Fibroblast of the aortic adventitia (primary cell): Measurements from ENCODE around the gene CIPC. TPM values are rescaled to one million over a fixed set of nuclear protein-coding genes. Genes with fewer than 3 reads are reported as not detected.

Experiments
- DNase-seq: peaks from one replicate; pipeline ENCODE4 v3.0.0-alpha.2; 2010; ENCODE audit warnings: low read depth
- H3K4me3 ChIP-seq: 2 replicates; pipeline ENCODE4 v1.5.1; 2011; ENCODE audit warnings: low read depth, mild to moderate bottlenecking, control low read depth, low read length, moderate library complexity
- CTCF ChIP-seq: IDR thresholded peaks from 2 replicates; pipeline ENCODE4 v1.5.1; 2011; ENCODE audit warnings: mild to moderate bottlenecking, low read length, control low read depth, inconsistent platforms; ENCODE audit not compliant: insufficient read depth
- total RNA-seq: library from RNA; depleted of rRNA; stranded (reverse); fragments of >200 nt; gene quantifications from 2 replicates; pipeline ENCODE4 v1.2.3, GENCODE V29; 2012; ENCODE audit warnings: low replicate concordance

The CIPC gene
- total RNA-seq, 1 donor: 13.9 TPM

- H3K4me3 ChIP-seq: no peak overlapping the region
- DNase-seq: peak; percentile 49
- TF ChIP-seq CTCF: no peak
Measured at GRCh38 chr14:77151918-77152588, 54.0 kb downstream of the CIPC start.

GRCh38 chr14:77153802-77154201 is 55.7 kb downstream of the CIPC start:
- H3K4me3 ChIP-seq: no peak overlapping the region
- no peak for TF ChIP-seq CTCF
- DNase-seq: no peak

- no peak overlapping the region for H3K4me3 ChIP-seq
- no peak for TF ChIP-seq CTCF
- no peak for DNase-seq
Measured at GRCh38 chr14:77154421-77154820, 56.4 kb downstream of the CIPC start.

- no peak overlapping the region for H3K4me3 ChIP-seq
- no peak for DNase-seq
- no peak for TF ChIP-seq CTCF
Measured at GRCh38 chr14:77155083-77155482, 57.0 kb downstream of the CIPC start.

GRCh38 chr14:77157740-77158139 is 59.7 kb downstream of the CIPC start:
- DNase-seq: no peak
- no peak for TF ChIP-seq CTCF
- no peak overlapping the region for H3K4me3 ChIP-seq

- peak overlapping the region; percentile 13 for H3K4me3 ChIP-seq
- DNase-seq: peak; percentile 75
- no peak for TF ChIP-seq CTCF
Measured at GRCh38 chr14:77158175-77158881, 60.3 kb downstream of the CIPC start.
